GM21526 (cell line): ENCODE measurements around the gene OSBPL8.
"Not testable (repeated sequence)": the region's sequence is repeated elsewhere in the genome, so short reads cannot be mapped to it uniquely, and the experiment has no call there.

Experiments
- ATAC-seq: cut with Tn5 transposase; IDR thresholded peaks from one replicate; pipeline ENCODE4 v1.9.1; 2021; ENCODE audit warnings: moderate library complexity; ENCODE audit not compliant: unreplicated experiment, low FRiP score

Gene OSBPL8

GRCh38 chr12:76424941-76425340 lies 134.6 kb downstream of the OSBPL8 start:
- ATAC-seq: no peak

- ATAC-seq: no peak
Measured at GRCh38 chr12:76422543-76423438, 136.8 kb downstream of the OSBPL8 start.

GRCh38 chr12:76422154-76422542 lies 137.4 kb downstream of the OSBPL8 start:
- no peak for ATAC-seq

- no peak for ATAC-seq
Measured at GRCh38 chr12:76421046-76421445, 138.5 kb downstream of the OSBPL8 start.

GRCh38 chr12:76420222-76420621 lies 139.3 kb downstream of the OSBPL8 start:
- no peak for ATAC-seq

GRCh38 chr12:76417116-76417515 lies 142.5 kb downstream of the OSBPL8 start:
- peak; percentile 61 for ATAC-seq

- no peak for ATAC-seq
Measured at GRCh38 chr12:76413121-76413520, 146.4 kb downstream of the OSBPL8 start.

- ATAC-seq: no peak
Measured at GRCh38 chr12:76410781-76411180, 148.8 kb downstream of the OSBPL8 start.

GRCh38 chr12:76410371-76410770 lies 149.2 kb downstream of the OSBPL8 start:
- ATAC-seq: no peak

GRCh38 chr12:76409074-76409473 lies 150.5 kb downstream of the OSBPL8 start:
- no peak for ATAC-seq

- no peak for ATAC-seq
Measured at GRCh38 chr12:76407710-76408109, 151.9 kb downstream of the OSBPL8 start.

GRCh38 chr12:76402259-76402658 lies 157.3 kb downstream of the OSBPL8 start:
- no peak for ATAC-seq

- ATAC-seq: no peak
Measured at GRCh38 chr12:76400136-76400535, 159.4 kb downstream of the OSBPL8 start.

GRCh38 chr12:76399040-76399439 lies 160.5 kb downstream of the OSBPL8 start:
- no peak for ATAC-seq

- no peak for ATAC-seq
Measured at GRCh38 chr12:76398106-76398505, 161.5 kb downstream of the OSBPL8 start.

- no peak for ATAC-seq
Measured at GRCh38 chr12:76391461-76391860, 168.1 kb downstream of the OSBPL8 start.

GRCh38 chr12:76387614-76388013 lies 172.0 kb downstream of the OSBPL8 start:
- no peak for ATAC-seq

GRCh38 chr12:76384560-76384959 lies 175.0 kb downstream of the OSBPL8 start:
- ATAC-seq: no peak

GRCh38 chr12:76383988-76384387 lies 175.6 kb downstream of the OSBPL8 start:
- ATAC-seq: no peak

- no peak for ATAC-seq
Measured at GRCh38 chr12:76379261-76379660, 180.3 kb downstream of the OSBPL8 start.

- not testable (repeated sequence) for ATAC-seq
Measured at GRCh38 chr12:76376876-76377275, 182.7 kb downstream of the OSBPL8 start.

- ATAC-seq: no peak
Measured at GRCh38 chr12:76375939-76376338, 183.6 kb downstream of the OSBPL8 start.
